GM21367 (cell line): ENCODE results near the gene PAIP2B.

Experiments used
- ATAC-seq: cut with Tn5 transposase; IDR thresholded peaks from one replicate; pipeline ENCODE4 v1.9.1; 2021; ENCODE audit not compliant: unreplicated experiment

The PAIP2B gene

DNA sequence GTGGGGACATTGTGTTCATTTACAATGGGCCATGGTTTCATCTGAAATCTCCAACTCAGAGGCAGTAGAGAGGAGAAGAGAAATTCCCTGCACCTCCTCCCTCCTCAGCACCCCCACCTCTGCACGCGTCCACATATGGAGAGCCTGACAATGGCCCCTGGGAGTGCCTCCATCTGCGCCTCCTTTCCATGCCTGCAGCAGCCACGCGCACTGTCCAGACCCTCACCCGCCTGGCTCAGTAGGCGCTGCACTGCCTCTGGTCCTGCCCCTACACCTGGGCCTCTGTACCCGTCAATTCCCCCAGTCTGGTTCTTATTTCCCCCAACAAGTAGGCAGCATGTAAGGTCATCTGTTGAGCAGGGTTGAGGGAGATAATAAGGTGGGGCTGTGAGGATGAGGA, 72.6 kb downstream of the PAIP2B start:
- no peak for ATAC-seq

DNA sequence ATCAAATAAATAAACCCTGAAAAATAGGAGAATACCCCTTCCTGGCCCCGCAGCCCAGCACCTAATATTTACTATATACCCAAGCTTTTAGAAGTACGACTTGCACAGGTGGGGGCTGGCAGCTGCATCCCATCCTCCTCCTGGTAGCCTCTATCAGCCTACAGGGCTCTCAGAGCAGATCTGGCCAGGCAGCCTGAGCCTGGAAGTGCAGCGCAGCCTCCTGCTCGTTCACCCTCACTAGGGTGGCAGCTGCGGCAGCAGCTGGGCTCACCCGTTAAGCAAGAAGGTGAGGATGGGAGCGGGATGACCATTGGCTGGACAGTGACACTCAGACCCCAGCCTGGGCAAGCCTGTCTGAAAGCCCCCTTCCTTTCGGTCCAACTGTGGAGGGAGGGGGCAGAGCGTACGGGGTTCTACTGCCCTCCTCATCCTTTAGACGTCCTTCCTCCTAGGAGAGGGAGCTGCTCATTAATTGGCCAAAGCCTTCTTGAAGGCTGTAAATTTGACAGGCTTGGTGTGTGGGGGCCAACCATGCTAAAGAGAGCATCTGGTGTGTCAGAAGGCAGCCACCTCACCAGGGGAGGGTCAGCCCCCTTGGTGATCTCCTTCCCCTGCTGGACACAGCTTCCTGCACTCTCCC, 73.2 kb downstream of the PAIP2B start:
- ATAC-seq, result no peak

DNA sequence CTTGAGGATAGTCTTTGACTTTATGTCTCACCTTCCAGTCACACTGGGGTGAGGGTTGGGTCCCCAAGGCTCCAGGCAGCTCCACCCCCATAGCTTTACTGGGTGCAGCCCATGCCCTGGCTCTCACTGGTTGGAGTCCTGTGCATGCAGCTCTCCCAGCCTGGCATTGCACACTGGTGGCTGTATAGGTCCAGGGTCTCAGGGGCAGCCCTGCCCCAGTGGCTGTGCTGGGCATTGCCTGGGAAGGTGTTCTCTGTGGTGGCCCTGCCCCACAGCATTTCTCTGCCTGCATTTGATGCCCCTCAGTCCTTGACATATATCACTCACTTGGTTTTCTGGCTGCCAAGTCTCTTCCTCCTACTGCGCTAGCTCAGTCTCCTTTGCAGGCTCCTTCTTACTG, 75.3 kb downstream of the PAIP2B start:
- no peak for ATAC-seq

DNA sequence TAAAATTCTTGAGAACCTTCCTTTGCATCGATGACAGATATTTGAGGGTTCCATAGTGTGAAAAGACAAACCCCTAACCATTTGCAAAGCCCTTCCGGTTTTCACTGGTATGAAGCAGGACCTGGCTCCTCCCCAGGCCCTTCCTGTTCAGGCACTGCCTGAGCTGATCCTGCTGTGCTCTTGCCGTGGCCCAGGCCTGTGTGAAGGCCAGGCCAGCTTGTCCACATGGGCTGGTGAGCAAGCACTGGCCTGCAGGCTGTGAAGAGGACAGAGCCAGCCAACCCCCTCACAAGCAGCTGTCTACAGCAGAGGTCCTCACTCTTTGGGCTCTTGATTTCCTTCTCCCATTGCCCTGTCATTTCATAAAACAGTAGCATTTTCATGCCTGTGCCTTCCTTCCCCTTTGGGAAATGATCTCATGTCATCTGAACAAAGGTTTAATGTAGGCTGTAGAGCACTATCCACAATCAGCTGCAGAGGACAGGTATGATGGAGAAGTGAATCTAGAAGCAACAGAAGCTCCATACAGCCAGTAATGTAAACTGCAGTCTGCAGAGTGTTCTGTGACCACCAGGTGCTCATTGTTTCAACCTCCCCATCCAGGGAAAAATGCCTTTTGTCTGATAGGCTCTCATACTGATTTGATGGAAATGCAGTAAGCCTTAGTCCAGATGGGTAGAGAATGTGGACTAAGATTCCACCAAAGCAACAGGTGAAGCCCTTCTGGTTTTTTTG, 76.7 kb downstream of the PAIP2B start:
- ATAC-seq, result no peak

GRCh38 chr2:71148506-71149063, 78.3 kb downstream of the PAIP2B start:
- no peak for ATAC-seq

GRCh38 chr2:71143782-71144181, 83.1 kb downstream of the PAIP2B start:
- ATAC-seq, result no peak

DNA sequence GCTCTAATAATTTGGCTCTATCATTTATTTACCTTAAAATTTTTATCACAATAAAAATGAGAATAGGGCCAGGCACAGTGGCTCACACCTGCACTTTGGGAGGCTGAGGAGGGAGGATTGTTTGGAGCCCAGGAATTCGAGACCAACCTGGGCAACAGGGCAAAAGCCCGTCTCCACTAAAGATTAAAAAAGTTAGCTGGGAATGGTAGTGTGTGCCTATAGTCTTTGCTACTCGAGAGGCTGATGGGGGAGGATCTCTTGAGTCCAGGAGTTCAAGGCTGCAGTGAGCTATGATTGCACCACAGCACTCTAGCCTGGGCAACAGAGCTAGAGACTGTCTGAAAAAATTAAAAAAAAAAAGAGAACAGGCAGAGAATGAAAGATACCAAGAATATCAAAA, 90.7 kb downstream of the PAIP2B start:
- ATAC-seq, result no peak

DNA sequence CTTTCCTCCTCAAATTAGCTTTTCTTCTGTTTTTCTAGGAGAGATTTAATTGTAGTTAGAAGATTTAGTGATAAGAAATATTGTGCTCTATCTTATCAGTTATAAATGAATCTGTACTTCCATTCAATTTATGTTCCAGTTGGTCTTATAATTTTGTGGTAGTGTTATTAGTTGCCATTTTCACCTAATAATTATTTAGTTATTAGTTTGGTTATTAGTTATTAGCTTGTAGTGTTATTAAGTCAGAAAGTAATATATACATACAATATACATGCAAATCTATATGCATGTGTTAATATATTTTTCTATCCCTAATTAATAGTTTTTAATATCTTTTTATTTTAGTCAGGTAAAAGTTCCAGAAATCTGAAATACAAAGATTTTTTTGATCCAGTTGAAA, 93.3 kb downstream of the PAIP2B start:
- ATAC-seq, result no peak
